Measurements from ENCODE around the gene ZNF790.

- TF ChIP-seq EZH2phosphoT487 (IDR thresholded peaks at IDR 0.05; ENCODE audit: insufficient read depth, low read depth) (no peak), EZH2 (IDR thresholded peaks at IDR 0.05; ENCODE audit: insufficient read depth, poor library complexity, severe bottlenecking) (no peak)
Measured at GRCh38 chr19:36847968-36848367, 9.8 kb upstream of the ZNF790 start.

Data from GM23248 (cell line).